Middle frontal gyrus (tissue), 1 donor: ENCODE measurements around the gene NDUFS7.
A peak's percentile ranks its signal among the peaks of the same experiment; 100 is the strongest.

Experiments used
- DNase-seq: peaks from one replicate; pipeline ENCODE4 v3.0.0-alpha.2; 2015; ENCODE audit warnings: low spot score; ENCODE audit errors: extremely low spot score

The NDUFS7 gene

DNA sequence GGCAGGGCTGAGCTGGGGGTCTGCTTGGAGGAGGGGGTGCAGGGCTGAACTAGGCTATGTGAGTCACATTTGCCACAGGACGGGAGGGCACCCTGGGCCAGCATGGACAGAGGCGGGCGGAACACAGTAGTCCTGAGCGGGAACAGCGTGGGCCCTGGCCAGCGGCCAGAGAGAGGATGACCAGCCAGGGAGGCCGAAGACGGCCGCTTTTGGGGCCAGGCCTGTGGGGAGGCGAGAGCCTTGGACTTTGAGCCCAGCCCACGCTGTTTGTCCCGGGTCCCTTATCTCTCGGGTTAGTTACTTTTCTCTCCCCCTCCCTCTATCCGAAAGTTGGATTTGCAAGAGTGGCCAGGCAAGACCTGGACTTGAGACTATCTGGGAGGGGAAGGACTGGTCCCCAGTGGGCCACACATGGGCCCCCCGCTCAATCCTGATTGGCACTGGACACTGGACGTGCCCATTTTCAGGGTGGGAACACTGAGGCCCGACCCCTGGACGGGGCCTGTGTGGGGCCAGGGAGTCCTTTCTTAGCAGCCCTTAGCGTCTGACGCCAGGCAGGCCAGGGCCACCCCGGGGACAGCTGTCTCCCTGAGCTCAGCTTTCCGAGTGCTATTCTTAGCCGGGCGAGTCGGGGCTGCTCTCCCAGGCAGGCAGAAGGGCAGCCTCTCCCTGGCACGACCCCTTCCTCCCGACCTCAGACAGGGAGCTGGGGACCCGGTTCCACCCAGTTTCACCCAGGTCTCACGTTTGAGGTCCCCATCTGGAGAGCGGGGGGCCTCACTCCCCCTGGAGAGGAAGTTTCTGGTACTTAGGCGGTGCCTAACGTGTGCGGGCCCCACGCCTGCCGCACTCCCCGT is 16.8 kb downstream of the NDUFS7 start:
- no peak for DNase-seq

- no peak for DNase-seq
Measured at GRCh38 chr19:1401138-1401888, 17.6 kb downstream of the NDUFS7 start, which contains the start of gene GAMT. GAMT (minus strand) TSS chr19:1401542; CDS start chr19:1401476, 66 bp downstream.

DNA sequence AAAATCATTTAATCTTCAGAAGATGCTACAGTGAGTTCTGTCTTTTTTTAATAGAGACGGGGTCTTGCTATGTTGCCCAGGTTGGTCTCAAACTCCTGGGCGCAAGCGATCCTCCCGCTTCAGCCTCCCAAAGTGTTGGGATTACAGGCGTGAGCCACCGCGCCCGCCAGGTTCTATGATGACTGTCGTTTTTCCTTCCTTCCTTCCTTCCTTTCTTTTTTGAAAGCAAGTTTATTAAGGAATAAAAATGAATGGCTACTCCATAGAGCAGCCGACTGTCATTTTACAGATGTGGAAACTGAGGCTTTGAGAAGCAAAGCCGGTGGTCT is 18.1 kb downstream of the NDUFS7 start:
- DNase-seq, result no peak

- DNase-seq, result no peak
Measured at GRCh38 chr19:1402411-1403070, 18.8 kb downstream of the NDUFS7 start.

GRCh38 chr19:1406774-1407527 is 23.2 kb downstream of the NDUFS7 start:
- peak; percentile 96 for DNase-seq

- DNase-seq, result no peak
Measured at GRCh38 chr19:1407528-1408299, 24.0 kb downstream of the NDUFS7 start, which contains the start of gene DAZAP1. DAZAP1 (plus strand) TSS chr19:1407586; CDS start chr19:1407774, 188 bp downstream.

DNA sequence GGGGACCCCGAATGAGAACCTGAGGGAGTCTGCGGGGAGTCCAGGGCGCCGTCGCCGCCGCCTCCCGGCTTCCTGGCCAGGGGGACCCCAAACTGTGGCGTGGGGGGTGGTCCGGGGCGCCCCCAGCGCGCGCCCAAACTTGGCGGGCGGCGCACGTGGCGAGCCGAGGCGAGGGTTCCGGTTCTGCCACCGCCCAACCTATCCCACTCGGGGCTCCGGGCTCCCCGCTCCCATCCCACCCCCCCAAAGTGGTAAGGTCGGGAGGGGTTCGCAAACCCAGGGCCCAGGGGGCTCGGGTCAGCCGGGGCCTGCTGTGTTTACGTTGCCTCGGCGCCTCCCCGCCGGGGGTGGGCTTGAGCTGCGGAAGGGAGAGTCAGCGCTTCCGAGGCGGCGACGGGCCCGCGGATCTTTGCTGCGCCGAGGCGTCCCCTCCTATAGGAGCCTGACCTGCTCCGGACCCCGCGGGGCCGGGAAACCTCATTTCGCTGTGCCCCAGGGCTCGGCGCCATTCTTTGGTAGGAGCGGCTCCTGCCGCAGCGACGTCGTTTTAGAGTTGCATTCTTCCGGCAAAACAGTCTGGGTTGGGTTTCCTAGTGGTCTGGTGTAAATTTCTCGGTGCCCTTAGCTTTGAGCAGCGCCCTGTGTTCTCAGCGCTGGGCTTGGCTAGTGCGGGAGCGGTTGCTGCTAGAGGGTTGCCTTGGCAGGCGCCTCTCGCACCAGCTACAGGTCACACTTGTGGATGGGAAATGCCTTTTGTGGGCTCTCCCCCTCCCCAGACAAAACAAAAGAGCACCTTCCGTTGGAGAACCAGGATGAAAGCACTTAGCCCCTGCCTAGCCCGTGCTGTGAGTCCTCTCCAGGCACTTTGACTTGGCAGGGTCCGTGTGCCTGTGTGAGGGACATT is 24.8 kb downstream of the NDUFS7 start:
- DNase-seq, result no peak

DNA sequence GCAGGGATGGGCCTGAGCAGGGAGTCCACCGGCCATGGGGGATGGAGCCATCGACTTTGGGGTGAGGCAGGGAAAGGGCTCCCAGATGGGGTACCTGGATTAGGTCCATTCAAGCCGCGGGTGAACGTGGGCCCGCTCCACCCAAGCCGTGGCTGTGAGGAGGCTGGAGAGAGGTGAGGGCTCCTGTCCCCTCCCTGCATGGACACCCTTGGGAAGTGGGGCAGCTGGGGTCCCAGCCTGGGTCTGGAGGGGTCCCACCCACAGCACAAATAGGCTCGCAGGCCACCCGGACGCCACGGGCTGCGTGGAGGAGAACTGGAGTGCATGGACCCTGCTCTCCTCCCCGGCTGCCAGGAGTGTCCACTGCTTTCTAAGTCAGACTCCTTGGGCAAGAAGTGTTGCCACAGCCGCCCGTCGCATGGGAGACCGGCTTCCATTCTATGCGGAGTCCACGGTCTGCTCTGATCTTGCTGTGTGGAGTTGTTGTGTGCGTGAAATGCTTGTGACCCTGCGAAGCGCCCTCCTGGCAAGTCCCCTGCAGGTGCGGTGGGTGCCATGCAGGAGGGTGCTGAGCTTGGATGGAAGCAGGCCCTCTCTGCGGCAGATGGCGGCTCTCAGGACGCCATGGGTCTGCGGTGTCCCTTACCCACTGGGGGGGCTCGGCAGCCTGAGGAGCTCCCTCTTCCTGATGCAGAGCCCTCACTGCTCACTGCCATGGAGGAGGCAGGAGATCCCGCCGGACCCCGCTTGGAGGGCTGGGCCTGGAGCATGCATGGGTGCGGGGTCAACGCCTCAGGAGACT is 25.7 kb downstream of the NDUFS7 start:
- DNase-seq, result no peak

- DNase-seq, result no peak
Measured at GRCh38 chr19:1410136-1410786, 26.6 kb downstream of the NDUFS7 start.

- DNase-seq, result no peak
Measured at GRCh38 chr19:1410789-1411188, 27.1 kb downstream of the NDUFS7 start.

GRCh38 chr19:1411255-1412191 is 27.8 kb downstream of the NDUFS7 start:
- DNase-seq, result peak; percentile 87

DNA sequence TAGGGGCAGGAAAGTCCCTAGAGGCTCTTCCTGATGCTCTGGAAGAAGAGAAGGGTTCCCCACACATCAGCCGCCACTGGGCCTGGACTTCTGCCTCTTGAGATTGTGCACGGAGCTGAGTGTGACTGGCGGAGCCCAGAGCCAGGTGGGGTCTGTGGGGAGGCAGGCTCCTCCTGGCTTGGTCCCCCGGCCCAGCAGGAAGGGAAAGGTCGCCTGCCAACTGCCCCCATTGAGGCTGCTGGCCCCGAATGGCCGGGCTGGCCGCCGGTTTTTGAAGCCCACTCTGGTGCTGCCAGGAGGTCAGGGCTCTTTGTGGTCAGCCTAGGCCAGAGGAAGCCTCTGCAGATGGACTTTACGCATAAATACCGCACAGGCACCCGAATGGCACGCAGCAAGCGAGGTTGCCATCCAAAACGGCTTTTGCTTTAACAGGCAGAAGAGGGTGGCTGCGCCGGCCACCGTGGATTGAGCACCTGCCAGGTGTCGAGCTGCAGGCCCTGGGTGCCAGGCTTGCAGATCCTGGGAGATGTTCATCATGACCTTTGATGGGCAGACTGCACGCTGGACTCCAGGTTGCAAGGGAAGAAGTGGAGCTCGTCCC is 28.7 kb downstream of the NDUFS7 start:
- no peak for DNase-seq

- no peak for DNase-seq
Measured at GRCh38 chr19:1412995-1413800, 29.5 kb downstream of the NDUFS7 start.

- DNase-seq, result no peak
Measured at GRCh38 chr19:1416014-1416841, 32.5 kb downstream of the NDUFS7 start.

GRCh38 chr19:1417145-1417544 is 33.4 kb downstream of the NDUFS7 start:
- no peak for DNase-seq
